Activated gamma-delta T cell treated with anti-CD3 and anti-CD28 coated beads, Interleukin-2, amount 50 U/mL, for 16 hours (primary cell): ENCODE results near the gene POLR3E.
A peak's percentile ranks its signal among the peaks of the same experiment; 100 is the strongest.

Source experiments
- DNase-seq: peaks from one replicate; pipeline ENCODE4 v3.0.0-alpha.2; 2020; ENCODE audit warnings: low read depth

Gene POLR3E, protein sequence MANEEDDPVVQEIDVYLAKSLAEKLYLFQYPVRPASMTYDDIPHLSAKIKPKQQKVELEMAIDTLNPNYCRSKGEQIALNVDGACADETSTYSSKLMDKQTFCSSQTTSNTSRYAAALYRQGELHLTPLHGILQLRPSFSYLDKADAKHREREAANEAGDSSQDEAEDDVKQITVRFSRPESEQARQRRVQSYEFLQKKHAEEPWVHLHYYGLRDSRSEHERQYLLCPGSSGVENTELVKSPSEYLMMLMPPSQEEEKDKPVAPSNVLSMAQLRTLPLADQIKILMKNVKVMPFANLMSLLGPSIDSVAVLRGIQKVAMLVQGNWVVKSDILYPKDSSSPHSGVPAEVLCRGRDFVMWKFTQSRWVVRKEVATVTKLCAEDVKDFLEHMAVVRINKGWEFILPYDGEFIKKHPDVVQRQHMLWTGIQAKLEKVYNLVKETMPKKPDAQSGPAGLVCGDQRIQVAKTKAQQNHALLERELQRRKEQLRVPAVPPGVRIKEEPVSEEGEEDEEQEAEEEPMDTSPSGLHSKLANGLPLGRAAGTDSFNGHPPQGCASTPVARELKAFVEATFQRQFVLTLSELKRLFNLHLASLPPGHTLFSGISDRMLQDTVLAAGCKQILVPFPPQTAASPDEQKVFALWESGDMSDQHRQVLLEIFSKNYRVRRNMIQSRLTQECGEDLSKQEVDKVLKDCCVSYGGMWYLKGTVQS

DNA sequence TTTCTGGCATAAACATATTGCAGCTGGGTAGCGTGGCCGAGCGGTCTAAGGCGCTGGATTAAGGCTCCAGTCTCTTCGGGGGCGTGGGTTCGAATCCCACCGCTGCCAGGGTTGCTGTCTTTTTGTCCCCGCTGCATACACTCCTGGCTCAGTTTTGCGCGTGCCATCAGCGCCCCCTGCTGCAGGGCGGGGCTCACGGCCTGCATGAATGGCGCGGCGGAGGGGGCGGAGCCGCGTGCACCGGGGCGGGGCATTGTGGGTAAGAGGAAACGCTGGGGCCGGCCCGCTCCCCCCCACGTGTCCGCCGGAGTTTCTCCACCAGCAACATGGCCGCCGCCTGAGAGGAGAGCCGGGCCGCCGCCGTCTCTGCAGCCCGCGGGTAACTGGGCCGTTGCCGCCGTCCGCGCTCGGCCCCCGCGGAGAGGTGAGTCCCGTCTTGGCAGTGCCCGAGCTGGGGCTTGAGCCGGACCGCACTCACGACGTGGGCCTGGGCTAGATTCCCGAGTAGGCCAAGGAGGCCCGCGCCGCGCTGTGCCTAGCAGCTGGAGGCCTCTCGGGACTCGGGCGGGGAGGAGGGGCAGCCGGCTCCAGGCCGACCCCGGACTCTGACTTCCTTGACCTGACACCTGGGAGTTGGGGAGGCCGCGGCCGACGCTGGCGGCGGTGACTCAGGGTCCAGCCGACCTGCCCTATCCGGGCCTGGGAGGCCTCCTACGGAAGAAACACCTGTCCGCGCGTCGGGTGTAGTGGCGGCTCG lies at the start of gene POLR3E:
TSS of gene POLR3E (plus strand) at position 296 of the 757 bp plus-strand sequence. CDS start 5,560 bp downstream, outside the sequence.
- peak; percentile 100 for DNase-seq

DNA sequence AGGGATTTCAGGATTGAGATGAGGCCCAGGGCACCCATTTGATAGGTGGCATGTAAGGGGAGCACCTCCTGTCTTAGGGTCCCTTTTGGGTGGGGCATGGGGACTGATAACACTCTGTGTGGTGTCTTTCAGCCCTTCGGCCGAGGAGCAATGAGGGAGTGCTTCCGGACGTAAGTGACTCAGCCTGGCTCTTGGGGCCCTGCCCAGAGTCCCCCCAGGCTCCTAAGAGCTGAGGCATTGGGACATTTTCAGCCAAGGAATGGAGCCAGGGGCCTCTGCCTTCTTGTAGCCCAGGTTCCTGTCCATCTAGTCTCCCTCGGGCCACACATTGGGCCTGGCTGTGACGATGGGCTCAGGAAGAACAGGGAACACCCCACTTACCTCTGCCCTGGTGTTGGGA lies 46.7 kb upstream of the POLR3E start:
- DNase-seq = no peak

DNA sequence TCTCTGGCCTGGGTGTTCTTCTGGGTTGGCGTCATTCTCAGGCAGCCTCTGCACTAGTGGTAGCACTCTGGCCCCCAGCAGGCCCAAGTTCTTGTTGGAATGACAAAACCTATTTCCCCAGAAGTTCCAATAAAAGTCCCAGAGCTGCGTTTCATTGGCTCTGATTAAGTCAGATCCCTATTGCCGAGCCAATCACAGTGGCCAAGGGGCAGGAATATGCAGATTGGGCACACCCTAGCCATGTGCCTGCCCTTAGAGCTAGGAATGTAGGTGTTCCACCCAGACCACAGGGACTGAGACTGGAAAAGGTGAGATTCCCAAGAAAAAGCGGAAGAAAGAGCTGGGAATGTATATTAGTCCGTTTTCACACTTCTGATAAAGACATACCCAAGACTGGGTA lies 44.9 kb upstream of the POLR3E start:
- DNase-seq = no peak

DNA sequence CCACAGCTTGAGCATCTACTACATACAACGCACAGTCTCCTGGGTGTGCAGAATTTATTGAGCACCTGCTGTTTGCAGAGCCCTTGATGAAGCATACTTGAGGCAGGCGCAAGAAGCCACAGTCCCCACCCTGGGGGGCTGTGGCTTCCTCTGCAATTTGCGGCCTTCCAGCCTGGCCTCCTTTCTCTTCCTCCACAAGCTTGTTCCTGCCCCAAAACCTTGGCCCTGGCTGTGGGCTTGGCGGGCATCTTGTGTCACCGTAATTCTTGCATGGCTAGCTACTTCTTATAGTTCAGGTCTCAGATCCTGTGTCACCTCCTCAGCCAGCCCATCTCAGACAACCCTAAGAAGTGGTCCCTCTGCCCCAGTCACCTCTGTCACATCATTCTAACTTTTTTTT lies 43.9 kb upstream of the POLR3E start:
- DNase-seq = no peak

DNA sequence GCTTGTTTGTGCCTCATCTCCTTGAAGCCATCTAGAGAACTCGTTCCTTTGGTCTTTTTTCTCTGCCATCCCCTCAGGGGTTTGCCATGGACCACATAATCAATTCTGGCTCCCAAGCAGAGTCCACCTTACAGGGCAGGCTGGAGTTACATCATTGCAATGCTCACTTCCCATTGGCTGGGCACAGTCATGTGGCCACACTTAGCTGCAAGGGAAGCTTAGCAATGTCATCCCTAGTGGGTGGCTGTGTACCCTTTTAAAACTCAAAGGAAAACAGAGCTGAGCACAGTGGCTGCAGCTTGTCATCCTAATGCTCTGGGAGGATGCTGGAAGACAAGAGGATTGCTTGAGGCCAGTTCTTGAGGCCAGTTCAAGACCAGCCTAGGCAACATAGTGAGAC lies 41.9 kb upstream of the POLR3E start:
- no peak for DNase-seq

DNA sequence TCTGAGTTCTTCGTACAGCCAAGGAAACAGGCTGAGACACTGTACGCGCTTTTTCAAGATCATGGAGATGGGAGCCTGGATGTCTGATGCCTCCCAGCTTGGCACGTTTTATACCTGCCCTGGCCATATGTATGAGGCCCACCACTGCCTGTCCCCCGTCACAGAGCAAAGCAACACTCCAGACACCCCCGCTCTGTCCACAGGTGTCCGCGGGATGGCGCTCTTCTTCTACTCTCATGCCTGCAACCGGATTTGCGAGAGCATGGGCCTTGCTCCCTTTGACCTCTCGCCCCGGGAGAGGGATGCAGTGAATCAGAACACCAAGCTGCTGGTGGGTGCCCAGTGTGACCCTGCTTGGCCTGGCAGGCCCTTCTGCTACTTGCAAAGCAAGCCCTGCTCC lies 39.8 kb upstream of the POLR3E start:
- DNase-seq = no peak

DNA sequence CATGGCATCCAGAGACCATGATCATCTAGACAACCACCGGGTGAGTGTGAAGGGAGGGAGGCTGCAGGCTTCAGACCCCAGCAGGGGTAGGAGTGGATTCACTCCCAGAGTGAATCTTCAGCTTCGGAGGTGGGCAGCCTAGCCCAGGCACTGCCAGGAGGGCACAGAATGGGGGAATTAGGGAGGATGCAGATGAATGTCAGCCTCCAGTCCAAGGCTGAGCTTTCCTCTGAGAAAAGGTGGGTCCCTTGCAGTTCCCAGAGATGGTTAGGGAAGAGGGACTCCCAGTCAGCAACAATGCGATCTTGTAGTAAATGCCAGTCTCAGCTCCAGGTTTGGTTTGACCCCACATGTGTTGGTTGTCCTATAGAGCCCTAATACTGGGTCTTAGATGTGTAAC lies 36.7 kb upstream of the POLR3E start:
- no peak for DNase-seq

DNA sequence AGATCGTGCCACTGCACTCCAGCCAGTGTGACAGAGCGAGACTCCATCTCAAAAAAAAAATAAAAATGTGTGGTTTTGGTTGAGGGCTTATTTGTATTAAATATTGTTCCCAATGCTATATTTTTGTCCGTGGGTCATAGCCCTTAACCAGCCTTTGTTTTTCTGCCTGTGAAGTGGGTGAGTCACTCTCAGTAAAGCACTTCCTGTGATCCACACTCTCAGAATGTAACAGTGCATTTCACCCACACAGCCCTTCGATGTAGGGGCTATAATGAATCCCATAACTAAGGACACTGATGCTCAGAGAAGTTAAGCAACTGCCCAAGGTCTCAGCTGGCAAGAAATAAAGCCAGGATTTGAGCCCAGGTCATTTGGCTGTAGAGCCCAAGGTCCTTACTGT lies 34.7 kb upstream of the POLR3E start:
- DNase-seq = no peak

DNA sequence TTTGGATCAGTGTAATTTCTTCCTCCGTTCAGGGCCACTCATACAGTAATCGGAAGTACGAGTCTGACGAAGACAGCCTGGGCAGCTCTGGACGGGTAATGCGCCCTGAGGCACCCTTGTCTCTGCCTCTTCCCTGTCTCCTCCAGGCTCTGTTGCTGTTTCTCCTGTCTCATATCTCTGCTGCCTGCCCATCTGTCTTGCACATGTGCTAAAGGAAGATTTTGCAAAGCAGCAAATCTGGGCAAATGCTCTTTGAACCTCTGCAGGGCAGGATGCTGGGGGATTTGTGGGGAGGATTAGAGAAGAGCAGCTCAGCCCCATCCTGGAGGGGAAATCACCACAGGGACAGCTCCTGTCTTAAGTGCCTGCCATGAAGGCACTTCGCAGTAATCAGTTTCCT lies 32.4 kb upstream of the POLR3E start:
- no peak for DNase-seq

DNA sequence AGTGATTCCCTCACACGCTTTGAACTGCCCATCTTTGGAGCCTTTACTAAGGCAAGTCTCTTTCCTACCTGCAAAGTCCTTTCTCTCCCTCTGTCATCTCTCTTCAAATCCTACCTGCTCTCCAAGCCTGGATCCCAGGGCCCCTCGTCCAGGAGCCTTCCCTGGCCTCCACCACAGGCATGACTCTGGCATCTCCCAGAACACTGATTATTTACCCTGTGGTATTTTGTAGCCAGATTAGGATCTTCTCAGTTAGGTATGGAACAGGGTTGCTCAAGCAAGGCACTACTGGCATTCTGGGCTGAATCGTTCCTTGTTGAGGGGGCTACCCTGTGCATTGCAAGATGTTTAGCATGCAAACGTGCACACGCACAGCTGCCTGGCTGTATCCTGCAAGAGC lies 31.9 kb upstream of the POLR3E start:
- no peak for DNase-seq

DNA sequence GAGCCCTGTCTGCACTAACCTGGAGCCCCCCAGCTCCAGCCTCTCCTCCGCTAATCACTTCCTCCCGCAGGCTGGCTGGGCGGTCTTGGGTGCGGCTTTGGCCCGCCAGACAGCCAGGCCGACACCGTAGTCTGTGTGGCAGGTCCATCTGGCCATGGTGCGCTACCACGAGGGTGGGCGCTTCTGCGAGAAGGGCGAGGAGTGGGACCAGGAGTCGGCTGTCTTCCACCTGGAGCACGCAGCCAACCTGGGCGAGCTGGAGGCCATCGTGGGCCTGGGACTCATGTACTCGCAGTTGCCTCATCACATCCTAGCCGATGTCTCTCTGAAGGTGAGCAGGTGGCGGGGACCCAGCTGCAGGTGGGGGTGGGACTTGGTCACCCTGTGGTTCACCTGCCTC lies 30.7 kb upstream of the POLR3E start:
- DNase-seq = no peak

DNA sequence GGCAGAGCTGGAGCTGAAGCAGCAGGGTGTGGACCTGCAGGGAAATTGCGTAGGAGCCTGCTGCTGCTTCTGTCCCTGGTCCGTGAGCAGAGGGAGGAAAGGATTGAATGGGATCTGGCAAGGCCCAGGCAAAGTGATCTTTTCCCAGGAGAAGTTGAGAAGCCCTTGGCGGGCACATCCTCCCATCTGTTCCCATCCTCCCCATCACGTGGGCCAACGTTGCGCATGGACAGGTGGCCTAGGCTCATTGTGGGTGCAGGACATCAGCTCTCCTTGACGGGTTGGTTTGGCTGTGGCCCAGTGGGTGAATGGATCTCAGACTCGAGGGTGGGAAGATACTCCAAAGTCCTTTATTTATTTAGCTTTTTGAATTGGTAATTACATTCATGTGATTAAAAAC lies 29.4 kb upstream of the POLR3E start:
- DNase-seq = no peak

DNA sequence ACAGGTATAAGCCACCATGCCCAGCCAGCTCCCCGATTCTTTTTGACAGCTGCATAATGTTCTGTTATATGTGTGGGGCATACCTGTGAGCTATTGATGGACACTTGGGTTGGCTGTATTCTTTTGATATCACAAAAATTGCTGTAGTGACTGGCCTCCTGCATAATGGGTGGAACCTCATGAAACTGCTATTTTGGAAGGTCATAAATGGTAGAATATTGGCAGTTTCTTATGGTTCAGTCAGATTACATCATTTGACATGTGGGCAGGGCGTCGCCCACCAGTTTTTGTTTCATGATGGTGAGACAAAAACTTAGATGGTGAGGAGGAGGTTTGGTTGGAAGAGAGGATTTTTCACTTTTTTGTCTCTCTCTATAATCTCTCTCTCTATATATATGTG lies 26.7 kb upstream of the POLR3E start:
- DNase-seq = no peak

DNA sequence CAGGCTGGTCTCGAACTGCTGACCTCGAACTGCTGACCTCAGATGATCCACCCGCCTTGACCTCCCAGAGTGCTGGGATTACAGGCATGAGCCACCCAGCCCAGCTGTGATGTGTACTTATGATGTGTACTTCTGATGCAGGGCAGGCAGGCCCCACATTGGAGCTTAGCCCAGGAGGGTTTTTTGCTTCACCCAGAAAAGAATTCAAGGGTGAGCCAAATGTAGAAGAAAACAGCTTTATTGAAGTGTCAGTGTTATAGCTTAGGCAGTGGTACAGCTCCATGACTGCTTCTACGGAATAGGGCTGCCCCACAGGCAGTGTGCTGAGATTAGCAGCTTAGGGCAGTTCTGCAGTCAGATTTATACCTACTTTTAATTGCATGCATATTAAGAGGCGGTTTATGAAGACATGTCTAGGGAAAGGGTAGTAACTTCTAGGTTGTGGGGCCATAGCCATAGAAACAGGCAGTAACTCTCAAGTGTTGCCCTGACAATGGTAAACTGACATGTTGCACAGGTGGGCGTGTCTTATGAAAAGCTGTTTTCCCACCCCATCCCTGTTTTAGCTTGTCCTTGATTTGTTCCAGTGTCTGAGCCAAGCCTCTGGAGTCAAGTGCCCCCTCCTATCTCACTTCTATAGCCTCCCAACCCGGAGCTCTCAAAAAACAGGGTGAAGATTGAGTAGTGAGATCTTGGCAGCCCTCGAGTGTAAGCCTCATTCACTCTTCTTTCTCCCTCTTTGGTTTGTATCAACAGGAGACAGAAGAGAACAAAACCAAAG lies 24.1 kb upstream of the POLR3E start:
- DNase-seq = no peak

DNA sequence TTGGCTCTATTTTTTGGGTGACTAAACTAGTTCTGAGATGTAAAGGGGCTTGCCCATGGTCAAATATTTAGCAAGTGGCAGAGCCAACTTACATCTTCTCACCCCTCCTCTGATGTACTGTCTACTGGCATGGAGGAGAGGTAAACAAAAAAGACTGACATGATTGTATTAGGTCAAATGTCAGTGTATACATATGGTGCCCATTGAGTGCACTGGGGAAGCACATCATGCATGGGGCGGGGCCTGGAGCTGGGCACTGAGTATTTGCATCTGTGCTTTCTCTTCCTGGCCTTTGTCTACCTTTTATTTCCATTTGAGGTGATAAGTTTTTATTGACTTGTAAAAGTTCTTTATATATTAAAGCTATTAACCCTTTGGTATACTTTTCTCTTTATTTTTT lies 22.3 kb upstream of the POLR3E start:
- DNase-seq = no peak

DNA sequence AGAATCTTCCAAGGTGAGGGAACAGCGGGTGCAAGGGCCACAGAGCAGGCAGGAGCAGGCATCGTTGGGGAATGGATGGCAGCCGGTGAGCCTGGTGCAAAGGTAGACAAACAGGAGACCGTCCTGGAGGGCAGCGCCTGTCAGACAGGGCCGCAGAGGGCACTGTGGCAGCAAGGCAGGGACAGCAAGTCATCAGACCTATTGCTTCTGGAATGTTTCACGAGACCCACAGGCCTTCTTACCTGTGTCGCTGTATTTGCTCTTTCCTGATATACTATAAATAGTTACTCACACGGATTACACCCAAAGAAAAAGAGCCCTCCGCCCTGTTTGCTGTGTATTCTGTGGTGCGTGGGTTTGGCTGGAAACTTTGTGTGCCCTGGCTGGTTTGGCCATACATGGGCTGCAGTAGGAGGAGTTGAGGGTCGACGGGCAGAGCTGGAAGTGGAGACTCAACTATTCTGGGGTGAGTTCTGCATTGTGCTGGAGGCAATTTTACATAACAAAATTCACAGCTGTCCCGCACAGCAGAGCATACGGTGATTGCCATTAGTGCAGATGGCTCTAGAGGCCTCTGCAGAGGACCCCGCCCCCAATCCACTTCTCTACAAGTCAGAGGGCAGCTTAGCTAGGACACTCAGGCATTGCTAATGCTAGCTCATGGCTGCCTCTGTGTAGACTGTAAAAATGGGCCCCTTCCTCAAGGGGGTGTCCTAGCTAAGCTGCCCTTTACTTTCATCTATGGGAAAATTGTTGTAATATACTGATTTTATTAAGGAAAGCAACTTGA lies 18.6 kb upstream of the POLR3E start:
- no peak for DNase-seq

DNA sequence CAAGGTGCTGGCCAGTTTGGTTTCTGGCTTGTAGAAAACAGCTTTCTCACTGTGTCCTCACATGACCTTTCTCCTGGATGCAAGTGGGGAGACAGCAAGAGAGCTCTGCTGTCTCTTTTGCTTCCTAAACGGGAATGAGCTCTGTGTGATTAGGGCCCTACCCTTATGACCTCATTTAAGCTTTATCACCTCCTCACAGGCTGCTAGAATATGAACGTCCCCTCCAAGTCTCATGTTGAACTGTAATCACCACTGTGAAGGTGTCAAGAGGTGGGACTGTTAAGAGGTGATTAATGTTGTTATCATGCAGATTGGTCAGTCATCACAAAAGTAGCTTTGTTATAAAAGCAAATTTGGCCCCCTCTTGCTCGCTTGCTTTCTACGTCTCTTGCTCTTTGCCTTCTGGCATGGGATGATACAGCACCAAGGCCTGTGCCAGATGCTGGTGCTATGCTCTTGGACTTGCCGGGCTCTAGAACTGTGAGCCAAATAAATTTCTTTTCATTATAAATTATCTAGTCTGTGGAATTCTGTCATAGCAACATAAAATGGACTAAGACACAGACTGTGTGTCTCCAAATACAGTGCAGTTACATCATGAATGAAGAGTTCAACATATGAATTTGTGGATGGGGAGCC lies 14.8 kb upstream of the POLR3E start:
- no peak for DNase-seq

DNA sequence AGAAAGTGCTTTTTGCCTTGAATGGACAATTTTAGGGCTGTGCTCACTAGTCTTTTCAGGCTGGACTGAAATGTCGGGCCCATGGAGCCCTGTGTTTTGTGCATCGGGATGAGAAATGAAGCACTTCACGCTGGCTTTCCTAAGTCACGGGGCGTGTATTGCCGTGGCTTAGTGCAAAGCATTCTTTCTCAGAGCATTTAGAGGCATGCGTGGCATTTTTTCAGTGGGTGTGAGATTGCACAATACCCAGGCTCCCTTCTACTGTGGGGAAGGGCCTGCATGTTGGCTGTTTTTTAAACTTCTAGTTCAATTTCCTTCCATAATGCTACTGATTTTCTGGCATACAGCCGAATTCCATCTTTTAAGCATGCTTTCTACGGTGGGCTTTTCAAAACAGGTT lies 12.6 kb upstream of the POLR3E start:
- DNase-seq = no peak

DNA sequence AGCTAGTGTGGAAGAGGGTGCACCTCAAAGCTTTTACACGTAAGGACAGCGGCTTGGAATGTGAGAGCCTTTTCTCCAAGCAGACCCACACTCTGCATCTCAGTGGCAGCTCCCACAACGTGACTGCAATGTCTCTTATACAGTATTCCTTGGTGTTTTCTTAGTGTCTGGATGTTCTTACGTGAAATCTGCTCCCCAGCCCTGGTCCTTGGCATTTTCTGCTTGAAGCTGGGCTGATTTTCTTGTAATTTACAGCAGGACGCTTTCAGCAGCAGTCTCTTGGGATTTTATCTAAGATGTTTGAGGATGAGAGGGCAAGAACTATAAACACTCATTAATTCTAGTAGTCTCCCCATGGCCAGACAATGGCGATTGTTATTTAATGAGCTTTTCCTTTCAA lies 12.1 kb upstream of the POLR3E start:
- no peak for DNase-seq

DNA sequence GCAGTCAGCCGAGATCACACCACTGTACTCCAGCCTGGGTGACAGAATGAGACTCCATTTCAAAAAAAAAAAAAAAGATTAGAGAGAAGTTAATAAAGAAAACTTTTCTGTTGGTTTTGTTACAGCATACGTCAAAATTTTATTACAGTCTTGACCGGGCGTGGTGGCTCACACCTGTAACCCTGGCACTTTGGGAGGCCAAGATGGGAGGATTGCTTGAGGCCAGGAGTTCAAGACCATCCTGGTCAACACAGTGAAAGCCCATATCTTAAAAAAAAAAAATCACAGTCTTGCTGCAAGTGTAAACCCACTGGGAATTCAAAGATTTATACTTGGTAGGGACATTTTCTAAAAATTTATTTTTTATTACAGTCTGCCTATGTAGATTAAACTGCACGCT lies 6.2 kb upstream of the POLR3E start:
- DNase-seq = no peak

DNA sequence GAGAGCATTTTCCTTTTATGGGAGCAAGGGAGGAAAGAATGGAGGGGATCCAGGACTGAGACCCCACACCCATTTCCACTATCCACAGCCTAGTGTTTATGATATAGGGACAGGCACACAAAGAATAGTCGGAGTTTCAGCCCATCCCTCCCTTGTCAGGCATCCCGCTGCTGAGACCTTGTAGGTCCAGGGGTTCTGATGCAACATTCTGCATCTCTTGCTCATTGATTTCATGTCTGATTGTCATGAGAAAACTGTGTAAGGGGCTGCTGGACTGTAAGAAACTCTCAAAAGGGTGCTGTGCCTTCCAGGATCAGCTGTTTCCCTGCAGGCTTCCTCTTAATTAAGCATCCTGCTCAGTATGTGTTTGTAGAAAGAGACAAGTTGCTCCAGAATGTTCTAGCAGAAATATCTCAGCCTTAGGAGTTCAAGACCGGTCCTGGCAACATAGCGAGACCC lies 5.3 kb upstream of the POLR3E start:
- DNase-seq = no peak
